HG03575 (cell line): ENCODE data around the gene TOP3A.

ENCODE experiments used
- ATAC-seq: cut with Tn5 transposase; IDR thresholded peaks from one replicate; pipeline ENCODE4 v1.9.1; 2021; ENCODE audit not compliant: unreplicated experiment, insufficient number of reproducible peaks, low FRiP score; ENCODE audit errors: extremely low read depth

Gene TOP3A

DNA sequence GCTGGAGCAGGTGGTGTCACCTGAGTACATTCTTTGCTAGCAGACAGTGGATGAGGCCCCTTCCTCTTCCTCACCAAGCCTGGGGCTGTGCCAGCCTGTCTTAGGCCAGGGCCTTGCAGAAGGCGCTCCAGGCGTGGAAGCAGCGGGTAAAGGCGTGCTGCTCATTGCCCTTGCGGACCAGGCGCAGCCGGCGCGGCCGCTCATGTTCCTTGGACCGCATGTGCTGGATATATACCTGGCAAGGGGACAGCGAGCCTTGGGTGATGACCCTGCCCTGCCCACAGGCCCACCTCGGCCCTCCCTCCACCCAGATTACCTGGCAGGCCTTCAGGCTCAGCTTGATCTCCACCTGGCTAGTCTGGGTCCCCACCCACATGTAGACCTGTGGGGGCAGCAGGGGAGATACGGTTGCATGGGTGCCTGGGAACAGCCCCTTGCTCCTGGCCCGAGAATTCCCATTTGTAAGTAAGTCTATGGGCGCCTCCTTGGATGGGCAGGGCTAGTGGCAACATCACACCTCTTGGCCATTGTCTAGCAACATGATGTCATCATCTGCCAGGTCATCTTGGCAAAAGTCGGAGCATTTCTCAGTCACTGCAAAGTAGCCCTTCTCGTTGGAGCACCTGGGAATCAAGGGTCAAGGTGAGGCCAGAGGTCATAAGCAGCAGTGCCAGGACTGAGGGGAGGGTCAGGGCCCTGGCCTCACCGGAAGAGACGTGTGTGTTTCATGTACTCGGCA, 69.6 kb downstream of the TOP3A start:
- ATAC-seq = no peak

DNA sequence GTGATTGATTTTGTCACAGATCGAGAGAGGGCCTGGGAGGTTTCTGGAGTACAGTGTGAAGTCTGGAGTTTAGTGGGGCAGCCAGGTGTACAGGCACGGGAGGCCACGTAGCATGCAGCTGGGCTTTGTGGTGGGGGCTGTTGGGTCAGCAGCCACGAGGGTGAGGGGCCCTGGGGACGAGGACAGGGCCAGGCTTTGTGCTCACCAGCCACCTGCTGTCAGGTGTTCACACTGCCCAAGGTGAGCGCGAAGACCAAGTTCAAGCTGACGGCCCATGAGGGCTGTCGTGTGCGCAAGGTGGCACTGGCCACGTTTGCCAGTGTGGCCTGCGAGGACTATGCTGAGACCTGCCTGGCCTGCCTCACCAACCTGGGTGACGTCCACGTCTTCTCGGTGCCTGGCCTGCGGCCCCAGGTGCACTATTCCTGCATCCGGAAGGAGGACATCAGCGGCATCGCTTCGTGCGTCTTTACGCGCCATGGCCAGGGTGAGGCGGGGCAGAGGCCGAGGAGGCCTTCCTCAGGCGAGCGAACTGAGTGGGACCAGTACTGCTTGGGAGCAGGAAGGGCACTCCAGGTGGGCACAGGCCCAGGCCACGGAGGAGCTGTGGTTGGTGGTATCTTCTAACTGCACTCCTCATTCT, 73.4 kb downstream of the TOP3A start:
- ATAC-seq = no peak

DNA sequence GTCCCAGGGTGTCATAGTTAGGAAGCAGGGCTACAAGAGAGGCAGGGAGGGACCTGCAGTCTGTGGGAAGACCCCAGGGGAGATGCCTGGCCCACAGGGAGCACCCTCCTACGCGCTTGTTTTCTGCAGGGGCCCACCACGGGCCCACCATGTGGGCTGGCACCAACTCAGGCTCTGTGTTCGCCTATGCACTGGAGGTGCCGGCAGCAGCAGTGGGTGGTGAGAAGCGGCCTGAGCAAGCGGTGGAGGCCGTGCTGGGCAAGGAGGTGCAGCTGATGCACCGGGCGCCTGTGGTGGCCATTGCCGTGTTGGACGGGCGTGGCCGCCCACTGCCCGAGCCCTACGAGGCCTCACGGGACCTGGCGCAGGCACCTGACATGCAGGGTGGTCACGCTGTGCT, 74.3 kb downstream of the TOP3A start:
- no peak for ATAC-seq

DNA sequence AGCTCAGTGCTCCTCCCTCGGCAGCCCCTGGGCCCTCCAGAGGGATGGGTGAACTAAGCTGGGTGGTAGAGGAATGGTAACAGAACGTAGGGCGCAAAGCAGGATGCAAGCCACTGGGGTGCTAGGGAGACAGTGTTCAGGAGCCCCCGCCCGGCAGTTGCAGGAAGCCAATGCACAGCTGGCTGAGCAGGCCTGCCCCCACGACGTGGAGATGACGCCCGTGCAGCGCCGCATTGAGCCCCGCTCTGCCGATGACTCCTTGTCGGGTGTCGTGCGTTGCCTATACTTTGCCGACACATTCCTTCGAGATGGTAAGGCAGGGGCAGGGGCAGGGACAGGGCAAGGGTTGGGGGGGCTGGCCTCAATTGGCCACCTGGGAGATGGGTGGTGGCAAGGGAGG, 76.5 kb downstream of the TOP3A start:
- ATAC-seq = no peak

DNA sequence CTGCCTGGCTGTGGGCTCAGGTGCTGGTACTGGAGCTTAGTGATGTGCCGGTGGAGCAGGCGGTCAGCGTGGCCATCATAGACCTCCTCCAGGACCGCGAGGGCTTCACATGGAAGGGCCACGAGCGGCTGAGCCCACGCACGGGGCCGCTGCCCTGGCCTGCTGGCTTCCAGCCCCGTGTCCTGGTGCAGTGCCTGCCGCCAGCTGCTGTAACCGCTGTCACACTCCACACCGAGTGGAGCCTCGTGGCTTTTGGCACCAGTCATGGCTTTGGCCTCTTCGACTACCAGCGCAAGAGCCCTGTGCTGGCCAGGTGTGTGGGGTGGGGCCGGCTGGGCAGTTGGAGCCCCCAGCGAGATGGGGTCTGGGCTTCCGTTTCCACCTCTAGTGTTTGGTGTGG, 77.3 kb downstream of the TOP3A start:
- no peak for ATAC-seq

DNA sequence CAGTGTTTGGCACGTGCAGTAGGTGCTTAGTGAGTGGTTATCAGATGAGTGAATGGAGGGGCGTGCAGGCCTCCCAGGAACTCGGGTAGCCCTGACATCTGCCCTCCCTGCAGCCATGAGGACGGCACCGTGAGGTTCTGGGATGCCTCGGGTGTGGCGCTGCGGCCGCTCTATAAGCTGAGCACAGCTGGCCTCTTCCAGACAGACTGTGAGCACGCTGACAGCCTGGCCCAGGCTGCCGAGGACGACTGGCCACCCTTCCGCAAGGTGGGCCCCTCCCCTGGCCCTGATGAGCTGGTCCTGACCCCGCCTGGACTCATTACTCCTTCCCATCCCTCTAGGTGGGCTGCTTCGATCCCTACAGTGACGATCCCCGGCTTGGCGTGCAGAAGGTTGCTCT, 78.3 kb downstream of the TOP3A start:
- no peak for ATAC-seq

DNA sequence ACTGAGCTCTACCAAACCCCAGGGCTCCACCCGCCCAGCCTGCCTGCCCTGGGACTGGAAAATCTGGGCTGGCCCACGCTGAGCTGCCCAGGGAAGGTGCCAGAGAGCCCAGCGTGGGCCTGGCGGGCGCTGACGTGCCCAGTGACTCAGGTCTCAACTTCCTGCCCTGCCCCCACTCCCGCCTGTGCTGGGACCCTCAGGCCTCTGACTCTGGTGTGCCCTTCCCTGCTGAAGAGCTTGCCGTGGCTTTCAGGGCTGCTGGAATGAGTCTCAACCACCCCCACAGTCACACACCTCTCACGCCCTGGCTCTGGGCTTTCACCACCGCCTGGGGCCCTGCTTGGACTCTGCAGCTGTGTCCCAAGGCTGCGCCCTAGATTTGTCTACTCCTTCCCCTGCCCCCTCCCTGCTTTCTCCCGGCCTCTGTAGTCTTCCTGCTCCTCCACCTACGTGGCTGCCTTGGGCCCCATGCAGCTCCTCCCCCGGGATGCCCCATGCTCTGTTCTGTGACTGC, 79.0 kb downstream of the TOP3A start:
- no peak for ATAC-seq

DNA sequence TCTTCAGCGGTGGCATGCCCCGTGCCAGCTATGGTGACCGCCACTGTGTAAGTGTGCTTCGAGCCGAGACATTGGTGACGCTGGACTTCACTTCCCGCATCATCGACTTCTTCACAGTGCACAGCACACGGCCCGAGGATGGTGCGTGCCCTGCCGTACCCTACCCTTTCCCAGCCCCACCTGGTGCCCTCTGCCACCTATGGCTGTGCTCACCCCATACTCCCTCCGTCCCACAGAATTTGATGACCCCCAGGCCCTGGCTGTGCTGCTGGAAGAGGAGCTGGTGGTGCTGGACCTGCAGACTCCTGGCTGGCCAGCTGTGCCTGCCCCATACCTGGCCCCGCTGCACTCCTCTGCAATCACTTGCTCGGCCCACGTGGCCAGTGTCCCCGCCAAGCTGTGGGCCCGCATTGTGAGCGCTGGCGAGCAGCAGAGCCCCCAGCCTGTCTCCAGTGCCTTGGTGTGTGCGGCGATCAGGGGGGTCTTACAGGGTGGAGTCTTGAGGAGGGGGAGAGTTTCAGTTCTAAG, 79.9 kb downstream of the TOP3A start:
- no peak for ATAC-seq

DNA sequence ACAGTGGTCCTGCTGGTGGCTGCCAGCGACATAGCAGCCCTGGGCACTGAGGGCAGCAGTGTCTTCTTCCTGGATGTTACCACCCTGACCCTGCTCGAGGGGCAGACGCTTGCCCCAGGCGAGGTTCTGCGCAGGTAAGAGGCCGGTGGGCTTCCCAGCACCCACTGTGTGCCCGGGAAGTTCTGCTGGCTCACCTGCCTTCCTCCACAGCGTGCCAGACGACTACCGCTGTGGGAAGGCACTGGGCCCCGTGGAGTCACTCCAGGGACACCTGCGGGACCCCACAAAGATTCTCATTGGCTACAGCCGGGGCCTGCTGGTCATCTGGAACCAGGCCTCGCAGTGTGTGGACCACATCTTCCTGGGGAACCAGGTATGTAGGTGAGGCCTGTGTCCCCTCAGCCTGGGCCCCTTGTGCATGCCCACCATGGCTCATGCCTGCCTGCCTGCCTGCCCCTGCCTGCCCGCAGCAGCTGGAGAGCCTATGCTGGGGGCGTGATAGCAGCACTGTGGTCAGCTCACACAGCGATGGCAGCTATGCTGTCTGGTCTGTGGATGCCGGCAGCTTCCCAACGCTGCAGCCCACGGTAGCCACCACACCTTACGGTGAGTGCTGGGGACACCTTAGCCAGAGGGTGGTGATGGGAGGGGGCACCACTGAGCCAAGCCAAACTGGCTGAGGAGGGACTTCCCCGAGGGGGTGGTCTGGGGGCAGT, 80.8 kb downstream of the TOP3A start:
- no peak for ATAC-seq

DNA sequence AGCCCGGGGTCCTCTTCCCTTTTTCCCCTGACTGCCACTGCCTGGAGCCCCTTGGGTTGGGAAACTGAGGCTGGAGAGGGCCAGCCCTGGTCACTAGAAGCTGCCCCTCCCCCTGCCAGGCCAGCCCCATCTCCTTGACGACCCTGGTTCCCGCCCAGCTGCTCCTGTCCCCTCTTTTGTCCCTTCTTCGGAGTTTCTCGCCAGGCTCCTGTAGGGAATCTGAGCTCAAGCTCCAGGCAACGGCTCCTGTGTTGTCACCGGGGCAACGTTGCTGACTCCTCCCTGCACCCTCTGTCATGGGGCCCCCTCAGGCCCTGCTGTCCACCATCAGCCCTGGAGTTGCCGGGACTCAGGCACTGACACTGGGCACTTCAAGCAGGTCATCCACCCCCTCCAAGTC, 83.6 kb downstream of the TOP3A start:
- ATAC-seq = no peak

DNA sequence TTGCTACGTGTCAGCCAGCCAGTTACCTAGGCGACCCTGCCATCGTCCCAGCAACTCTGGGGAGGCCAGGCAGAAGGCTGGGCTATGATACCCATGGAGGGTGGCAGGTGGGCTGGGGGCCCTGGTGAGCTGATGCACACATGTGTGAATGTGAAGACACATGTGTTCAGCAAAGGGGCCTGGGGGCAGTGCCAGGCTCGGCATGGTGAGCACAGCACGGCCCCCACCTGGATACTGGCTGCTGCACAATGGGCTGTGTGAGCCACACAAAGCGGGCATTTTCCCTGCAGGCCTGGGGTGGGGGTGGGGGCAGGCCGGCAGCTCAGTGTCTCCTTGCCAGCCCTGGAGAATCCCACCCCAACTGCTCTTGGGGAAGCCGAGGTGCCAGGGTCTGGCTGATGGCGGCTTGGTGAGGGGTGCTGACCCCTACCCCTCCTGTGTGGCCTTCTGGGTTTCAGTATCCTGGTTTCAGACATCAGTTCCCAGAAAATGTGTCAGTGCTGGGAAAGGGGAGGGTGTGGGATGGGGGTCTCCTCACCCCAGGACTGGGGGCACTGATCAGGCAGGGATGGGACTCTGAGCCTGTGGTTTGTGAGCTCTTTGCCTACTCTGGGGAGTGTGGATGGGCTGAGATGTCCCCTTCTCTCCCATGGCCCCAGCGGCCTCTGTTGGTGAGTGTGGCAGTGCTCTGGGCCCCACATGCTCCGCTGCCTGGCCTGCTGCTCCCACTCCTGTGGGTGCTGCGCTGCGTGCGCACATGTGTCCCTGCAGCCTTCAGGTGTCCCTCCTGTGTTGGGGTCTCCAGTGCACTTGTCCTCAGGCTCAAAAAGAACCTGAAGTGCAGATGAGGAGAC, 84.3 kb downstream of the TOP3A start:
- no peak for ATAC-seq

DNA sequence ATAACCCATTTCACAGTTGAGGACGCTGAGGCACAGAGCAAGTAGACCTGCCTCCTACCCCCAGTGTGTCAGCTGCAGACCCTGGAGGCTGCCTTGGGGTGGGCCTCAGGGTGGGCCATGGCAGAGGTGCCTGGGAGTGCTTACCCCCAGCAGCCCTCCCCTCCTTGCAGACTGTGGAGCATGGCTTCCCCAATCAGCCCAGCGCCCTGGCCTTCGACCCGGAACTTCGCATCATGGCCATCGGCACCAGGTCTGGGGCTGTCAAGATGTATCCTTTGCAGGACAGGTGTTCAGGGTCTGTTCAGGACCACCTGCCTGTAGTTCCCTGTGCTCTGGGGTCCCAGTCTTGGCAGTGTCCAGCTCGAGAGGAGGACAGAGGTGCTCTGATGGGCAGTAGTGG, 85.0 kb downstream of the TOP3A start:
- ATAC-seq = no peak

DNA sequence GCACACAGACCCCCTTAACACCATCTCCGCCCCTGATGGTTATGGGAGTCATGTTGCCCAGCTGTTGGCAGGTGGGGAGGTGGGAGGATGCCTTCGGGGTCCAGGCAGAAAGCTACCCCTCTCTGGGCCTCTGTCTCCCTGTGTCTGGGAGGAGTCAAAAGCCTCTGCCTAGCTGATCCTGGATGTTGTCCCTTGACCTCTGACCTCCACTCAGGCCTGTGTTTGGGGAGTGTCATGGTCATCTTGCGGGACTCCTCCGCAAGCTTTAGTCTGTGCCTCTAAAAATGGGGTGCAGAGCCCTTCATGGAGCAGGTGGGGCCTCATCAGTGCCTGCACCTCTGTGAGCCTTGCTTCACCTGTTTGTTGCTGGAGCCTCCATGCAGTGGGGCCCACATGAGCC, 85.5 kb downstream of the TOP3A start:
- ATAC-seq = no peak

DNA sequence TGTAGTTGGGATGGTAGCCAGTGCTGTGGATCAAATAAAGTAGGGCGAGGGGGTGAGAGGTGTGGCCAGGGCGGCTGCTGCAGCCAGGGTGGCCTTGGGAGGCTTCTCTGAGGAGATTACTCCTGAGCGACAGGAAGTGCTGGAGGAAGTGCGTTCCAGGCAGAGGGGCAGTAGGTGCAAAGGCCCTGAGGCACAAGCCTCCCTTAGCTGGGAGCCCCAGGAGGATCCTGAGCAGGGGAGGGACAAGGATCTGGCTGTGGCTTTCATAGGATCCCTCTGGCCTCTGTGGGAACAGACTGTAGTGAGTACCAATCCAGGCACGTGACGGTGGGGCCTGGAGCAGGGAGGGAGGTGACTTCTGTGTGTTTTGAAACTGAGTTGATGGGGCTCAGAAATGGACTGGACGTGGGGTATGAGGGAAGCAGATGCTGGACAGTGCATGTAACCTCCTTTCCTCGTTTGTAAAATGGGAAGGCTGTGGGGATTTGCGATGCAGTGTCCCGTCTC, 86.6 kb downstream of the TOP3A start:
- no peak for ATAC-seq

DNA sequence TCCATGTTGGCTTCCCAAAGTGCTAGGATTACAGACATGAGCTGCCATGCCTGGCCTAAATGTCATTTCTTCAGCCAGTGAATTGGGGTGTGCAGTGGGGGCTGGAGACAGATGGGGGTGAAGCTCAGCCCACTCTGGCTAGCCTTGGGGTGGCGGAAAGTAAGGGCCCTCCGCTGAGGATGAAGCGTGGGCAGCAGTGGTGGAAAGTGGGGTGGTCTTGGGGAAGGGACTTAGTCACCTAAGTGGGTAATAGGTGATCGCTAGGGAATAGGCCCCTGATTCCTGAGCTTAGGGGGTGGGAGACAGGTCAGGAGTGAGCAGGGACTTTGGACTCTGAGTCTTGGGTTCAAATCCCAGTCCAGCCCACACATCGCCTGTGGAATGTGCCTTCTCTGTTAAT, 87.2 kb downstream of the TOP3A start:
- no peak for ATAC-seq

DNA sequence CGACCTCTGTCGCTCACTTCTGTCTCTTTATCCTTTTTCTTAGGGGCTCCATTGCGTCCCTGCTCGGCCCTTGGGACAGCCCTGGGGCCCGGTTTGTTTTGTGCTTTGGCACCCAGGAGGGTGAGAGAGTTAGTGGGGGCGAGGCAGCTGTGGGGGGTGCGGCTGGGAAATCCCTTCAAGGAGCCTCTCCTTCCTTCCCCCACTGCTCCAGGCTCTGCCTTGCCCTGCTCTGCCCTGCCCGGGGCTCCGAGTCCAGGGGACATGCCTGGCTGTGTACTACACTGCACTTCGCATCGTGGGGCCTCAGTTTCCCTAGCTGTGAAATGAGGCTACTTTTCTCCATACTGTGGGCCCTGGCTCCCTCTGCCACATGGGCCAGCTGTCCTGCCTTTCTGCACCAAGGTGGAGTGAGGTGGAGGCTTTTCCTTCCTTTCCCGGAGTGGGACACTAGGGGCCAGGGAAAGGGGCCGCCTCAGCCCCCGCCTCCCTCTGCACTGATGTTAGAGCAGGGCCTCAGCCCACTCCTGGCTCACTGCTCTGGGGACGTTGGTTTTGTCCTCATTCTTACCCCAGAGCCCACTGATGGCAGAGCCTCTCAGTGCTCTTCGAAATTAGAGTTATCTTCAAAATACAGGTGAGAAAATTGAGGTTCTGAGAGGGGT, 88.4 kb downstream of the TOP3A start:
- ATAC-seq = no peak

DNA sequence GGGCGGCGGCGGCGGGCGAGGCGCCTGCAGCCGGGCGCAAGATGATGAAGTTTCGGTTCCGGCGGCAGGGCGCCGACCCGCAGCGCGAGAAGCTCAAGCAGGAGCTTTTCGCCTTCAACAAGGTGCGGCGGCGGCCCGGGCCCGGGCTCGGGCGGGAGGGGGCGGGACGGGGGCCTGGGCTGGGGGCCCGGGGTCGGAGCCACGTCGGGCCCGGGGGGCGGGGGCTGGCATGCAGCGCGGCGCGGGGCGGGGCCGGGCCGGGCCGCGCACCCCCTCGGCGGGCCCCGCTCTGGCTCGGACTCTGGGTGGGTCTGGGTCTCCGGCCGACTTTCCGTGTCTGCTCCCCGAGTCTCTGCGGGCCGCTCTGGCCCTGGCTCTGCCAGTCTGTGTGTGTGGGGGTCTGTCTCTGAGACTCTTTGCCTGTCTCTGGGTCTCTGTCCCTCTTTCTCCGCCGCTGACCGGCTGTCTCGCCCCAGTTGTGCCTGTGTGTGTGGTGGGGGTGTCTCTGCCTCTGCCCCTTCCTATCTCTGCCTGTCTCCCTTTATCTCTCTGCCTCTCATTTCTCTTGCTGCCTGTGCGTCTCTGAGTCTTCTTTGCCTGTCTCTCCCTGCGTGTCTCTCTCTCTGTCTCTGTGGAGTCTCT, 89.0 kb downstream of the TOP3A start:
- ATAC-seq = no peak

DNA sequence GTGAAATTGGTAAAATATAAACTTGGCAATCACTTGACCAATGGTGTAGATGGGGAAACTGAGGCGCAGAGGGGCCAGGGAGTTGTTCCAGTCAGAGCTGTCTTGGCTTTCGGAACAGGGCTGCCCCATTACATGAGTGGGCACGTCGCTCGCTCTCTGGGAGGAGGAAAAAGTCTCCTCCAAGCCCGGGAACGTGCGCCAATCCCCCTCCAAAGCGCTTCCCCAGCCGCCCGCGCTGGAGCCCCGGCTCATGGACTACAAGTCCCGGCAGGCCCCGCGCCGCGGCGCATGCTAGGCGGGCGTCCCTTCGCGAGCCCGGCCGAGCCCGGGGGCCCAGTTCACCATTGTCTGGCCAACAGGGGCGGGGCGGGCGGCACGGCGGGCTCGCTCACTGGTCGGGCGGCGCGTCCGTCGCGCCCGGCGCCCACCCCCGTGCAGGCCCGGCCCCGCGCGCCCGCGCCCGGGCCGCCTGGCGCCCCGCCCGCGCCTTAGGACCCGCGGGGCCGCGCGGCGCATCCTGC, 89.6 kb downstream of the TOP3A start, which contains the start of gene LLGL1:
Gene LLGL1 (plus strand): TSS at position 515 of the 521 bp plus-strand sequence. CDS start 48 bp downstream, outside the sequence.
- no peak for ATAC-seq
